ENCODE results near the gene ARID4B. TPM values are rescaled to one million over a fixed set of nuclear protein-coding genes. Genes with fewer than 3 reads are reported as not detected.

ARID4B gene
- total RNA-seq, 1 experiment from 2014 or later = 34.0 TPM

- peaks cover 13 to 51% (median 35%) of the 10 kb centered on the region in 3 experiments; a peak in 5 of 7 replicates for H3K36me3 Mint-ChIP-seq (ENCODE audit: insufficient read depth in 1 of 3, low read depth in 3 of 3)
- H3K23ac ChIP-seq (ENCODE audit: insufficient read length, low read depth, low read length) = no peak overlapping the region
- H3K4me1 ChIP-seq (ENCODE audit: insufficient read depth, low read length) = no peaks in the 10 kb centered on the region
- no peaks in the 10 kb centered on the region for H3K79me2 ChIP-seq (ENCODE audit: insufficient read depth, low read length)
- H2BK12ac ChIP-seq (ENCODE audit: insufficient read length, low read depth, low read length) = no peak overlapping the region
- no peak overlapping the region for H3K27ac ChIP-seq (ENCODE audit: insufficient read length, low read depth, low read length)
- no peak overlapping the region for H2BK120ac ChIP-seq (ENCODE audit: low read depth, low read length, poor library complexity, severe bottlenecking)
- no peaks in the 10 kb centered on the region for H3K9me3 ChIP-seq (ENCODE audit: control insufficient read depth, low read depth, low read length)
- H3K4ac ChIP-seq (ENCODE audit: low read depth, low read length) = no peak overlapping the region
- no peak overlapping the region for H4K91ac ChIP-seq (ENCODE audit: insufficient read length, low read depth, low read length)
- no peak overlapping the region for H2BK15ac ChIP-seq (ENCODE audit: low read depth, low read length)
- H4K8ac ChIP-seq (replicated peaks; ENCODE audit: insufficient read length, low read depth, low read length) = no peak overlapping the region
- no peak overlapping the region for H3K18ac ChIP-seq (ENCODE audit: insufficient read length, low read depth, low read length)
- DNase-seq = no peak
- H2BK20ac ChIP-seq (ENCODE audit: low read depth, low read length, poor library complexity, severe bottlenecking) = no peak overlapping the region
- H4K20me1 ChIP-seq (ENCODE audit: control insufficient read depth, insufficient read depth, insufficient read length) = no peaks in the 10 kb centered on the region
- H3T11ph ChIP-seq (ENCODE audit: low read length) = no peak overlapping the region
- H2BK5ac ChIP-seq (ENCODE audit: insufficient read length, low read length) = no peak overlapping the region
- no peak overlapping the region for H3K4me2 ChIP-seq (ENCODE audit: insufficient read depth, insufficient read length, low read length)
- no peak overlapping the region for H3K9ac ChIP-seq (ENCODE audit: extremely low read depth, insufficient read length, low read length)
- no peaks in the 10 kb centered on the region for H3K9me3 Mint-ChIP-seq
- H4K5ac ChIP-seq (ENCODE audit: insufficient read length, low read depth, low read length) = no peak overlapping the region
- no peaks in the 10 kb centered on the region for H3K23me2 ChIP-seq (ENCODE audit: insufficient read length, low read depth, low read length, poor library complexity, severe bottlenecking)
- H3K4me3 Mint-ChIP-seq = no peak overlapping the region
- no peak overlapping the region for H2AK5ac ChIP-seq (ENCODE audit: insufficient read length, low read length)
- H3K27me3 Mint-ChIP-seq (ENCODE audit: low read depth) = no peaks in the 10 kb centered on the region
- no peaks in the 10 kb centered on the region for H3K79me1 ChIP-seq (ENCODE audit: insufficient read depth, low read depth, low read length, poor library complexity, severe bottlenecking)
- peaks cover 3 to 6% of the 10 kb centered on the region in 2 experiments; a peak in 3 of 4 replicates for H3K4me1 Mint-ChIP-seq
- H2AFZ ChIP-seq (ENCODE audit: low read length) = no peak overlapping the region
- no CpG with 5 or more reads among the region's 5 CpGs for WGBS (ENCODE audit: extremely low coverage, insufficient read length, low lambda C conversion rate)
- no peak overlapping the region for H3K14ac ChIP-seq (ENCODE audit: insufficient read depth, low read length)
- H3K27ac Mint-ChIP-seq = no peak overlapping the region
- H3K56ac ChIP-seq (ENCODE audit: insufficient read length, low read depth, low read length) = no peak overlapping the region
- H3K27me3 ChIP-seq (ENCODE audit: insufficient read depth, low read length) = no peaks in the 10 kb centered on the region
- no peak for TF ChIP-seq CTCF (conservative IDR thresholded peaks at IDR 0.05)
These were observed 147.0 kb downstream of the ARID4B start for GRCh38 chr1:235180916-235181460.

Measured in H9 (cell line).